Gastroesophageal sphincter (tissue), 3 donors: ENCODE data around the gene MTG2.

ENCODE experiments used
- CTCF ChIP-seq, 4 experiments: fragments of 200-600 bp in 2 of 4; fragments of 450-650 bp in 2 of 4; sonication (generic) in 1 of 4; IDR thresholded peaks; one replicate each; pipeline ENCODE4 v1.5.1; 2017 to 2019; ENCODE audit warnings: antibody characterized with exemption in 4 of 4, mild to moderate bottlenecking in 2 of 4, moderate library complexity in 2 of 4
- EP300 ChIP-seq: sonication (generic); formaldehyde crosslinking; IDR thresholded peaks from one replicate; pipeline ENCODE4 v1.6.1; 2017; ENCODE audit warnings: antibody characterized with exemption, mild to moderate bottlenecking
- POLR2A ChIP-seq, 2 donors: fragments of 450-650 bp; IDR thresholded peaks; one replicate each; pipeline ENCODE4 v1.6.1; 2017; ENCODE audit warnings: antibody characterized with exemption in 2 of 2, mild to moderate bottlenecking in 2 of 2, moderate library complexity in 1 of 2
- POLR2AphosphoS5 ChIP-seq: sonication (generic); formaldehyde crosslinking; IDR thresholded peaks from one replicate; pipeline ENCODE4 v1.6.1; 2017; ENCODE audit warnings: antibody characterized with exemption

GRCh38 chr20:62198496-62198895 lies 15.7 kb downstream of the MTG2 start:
- no peak for TF ChIP-seq CTCF (IDR thresholded peaks at IDR 0.05)
- no peak for TF ChIP-seq POLR2A (IDR thresholded peaks at IDR 0.05)
- no peak for TF ChIP-seq EP300
- TF ChIP-seq POLR2AphosphoS5 = no peak
